HTERT RPE-1 (cell line): ENCODE data around the gene CHIT1.

Experiments used
- in situ Hi-C: fragments of 300-500 bp; cut with MboI; formaldehyde crosslinking; loops from 4 replicates; pipeline ENCODE4 v1.14.3; 2020; ENCODE audit warnings: low sequenced_read_pairs

CHIT1 gene

GRCh38 chr1:203189951-203190352 is 39.5 kb downstream of the CHIT1 start:
- in situ Hi-C loops, result no loop called here

- in situ Hi-C loops, result no loop called here
Measured at GRCh38 chr1:203188686-203189232, 40.7 kb downstream of the CHIT1 start.

DNA sequence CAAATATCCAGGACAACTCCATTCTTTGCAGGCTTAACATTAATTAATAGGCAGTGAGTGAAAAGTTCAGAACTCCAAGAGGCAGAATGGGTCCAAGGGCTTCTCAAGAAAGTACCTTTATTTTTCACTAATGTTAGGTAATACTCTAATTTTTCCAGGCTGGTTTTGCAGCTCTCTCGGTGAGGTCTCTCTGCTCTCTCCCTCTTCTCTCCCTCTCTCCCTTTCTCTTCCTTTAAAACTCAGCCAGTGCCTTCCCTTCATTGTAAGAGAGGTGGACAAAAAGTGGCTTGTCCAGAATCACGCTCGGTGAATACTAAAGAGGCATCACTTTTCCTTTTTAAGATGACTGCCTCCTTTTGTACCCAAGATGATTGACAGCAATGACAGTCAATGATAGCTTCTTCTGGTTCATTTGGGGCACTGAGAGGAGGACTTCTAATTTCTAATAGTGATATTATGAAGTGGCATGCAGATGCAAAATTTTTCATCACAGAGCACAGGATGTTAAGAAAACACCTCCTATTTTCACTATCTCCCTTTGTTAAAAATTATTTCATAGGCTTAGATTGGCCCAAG is 41.7 kb downstream of the CHIT1 start:
- in situ Hi-C loops, result no loop called here

- in situ Hi-C loops, result no loop called here
Measured at GRCh38 chr1:203187304-203187685, 42.2 kb downstream of the CHIT1 start.

DNA sequence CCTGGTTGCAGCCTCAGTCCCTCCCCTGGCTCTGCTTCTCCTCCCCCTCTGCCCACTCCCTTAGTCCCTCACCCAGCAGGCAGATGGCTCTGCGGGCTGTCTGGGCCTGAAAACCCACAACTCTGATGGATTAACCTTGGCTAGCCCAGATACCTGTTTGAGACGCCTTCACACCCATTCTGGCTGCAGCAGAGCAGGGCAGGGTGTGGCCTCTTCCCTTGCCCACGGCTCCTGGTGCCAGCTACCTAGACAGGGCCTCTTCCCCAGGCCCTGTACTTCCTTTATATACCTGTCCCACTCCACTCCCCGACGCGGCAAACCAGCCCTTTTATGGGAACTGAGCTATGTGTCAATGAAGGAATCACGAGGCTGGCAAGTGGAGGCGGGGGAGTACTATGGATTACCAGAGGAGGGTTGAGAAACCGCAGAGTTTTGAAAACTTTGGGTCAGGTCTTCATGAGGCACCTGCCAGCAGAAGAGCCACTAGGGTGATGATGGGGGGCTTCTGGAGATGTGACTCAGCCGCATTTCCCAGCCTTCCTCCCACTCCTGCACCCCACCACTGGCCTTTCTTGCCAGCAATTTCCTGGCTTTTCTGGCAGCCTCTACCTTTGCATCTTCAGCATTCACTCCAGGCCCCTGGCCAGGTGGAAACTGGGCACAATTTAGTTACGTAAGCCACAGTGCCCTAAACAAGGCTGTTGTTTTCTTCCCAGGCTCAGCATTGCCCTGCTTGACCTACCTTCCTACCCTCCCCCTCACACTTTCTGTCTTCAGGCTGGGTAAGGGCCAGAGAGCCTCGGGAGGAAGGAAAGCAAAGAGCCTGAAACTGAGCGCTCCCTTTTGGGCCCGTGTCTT is 42.8 kb downstream of the CHIT1 start, which contains the start of gene CHI3L1:
TSS of gene CHI3L1 (minus strand) at position 259 of the 858 bp plus-strand sequence. CDS start at position 178, 81 bp downstream.
- in situ Hi-C loops, result no loop called here

DNA sequence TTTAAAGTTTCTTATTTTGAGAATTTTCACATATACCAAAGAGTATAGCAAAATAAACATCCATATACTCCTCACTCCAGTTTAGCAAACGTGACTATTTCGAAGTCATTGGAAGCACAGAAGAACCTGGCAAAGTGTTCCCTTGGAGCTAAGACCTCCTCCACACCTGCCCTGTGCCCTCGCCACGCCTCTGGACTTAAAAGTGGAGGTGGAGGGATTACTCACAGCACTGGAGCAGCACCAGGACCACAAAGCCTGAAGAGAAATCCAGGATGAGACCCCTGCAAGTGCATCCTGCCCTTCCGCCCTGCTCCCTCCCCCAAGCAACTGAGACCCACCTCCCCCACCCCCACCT is 43.4 kb downstream of the CHIT1 start:
- in situ Hi-C loops, result no loop called here

- in situ Hi-C loops, result no loop called here
Measured at GRCh38 chr1:203185585-203185984, 43.9 kb downstream of the CHIT1 start.

DNA sequence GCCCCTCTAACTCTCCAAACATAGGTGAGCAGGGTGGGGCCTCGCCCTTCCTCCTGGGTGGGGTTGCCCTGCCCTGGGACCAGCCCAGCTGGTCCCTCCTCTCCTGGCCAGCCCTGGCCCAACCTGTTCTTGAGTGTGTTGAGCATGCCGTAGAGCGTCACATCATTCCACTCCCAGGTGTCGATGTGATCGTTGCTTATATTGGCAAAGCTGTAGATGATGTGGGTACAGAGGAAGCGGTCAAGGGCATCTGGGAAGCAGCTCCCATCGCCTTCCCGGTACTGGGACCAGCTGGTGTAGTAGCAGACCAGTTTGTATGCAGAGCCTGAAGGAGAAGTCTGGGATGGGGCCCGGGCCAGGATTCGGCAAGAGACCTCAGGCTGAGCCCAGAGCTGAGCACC is 44.4 kb downstream of the CHIT1 start:
- in situ Hi-C loops, result no loop called here

- in situ Hi-C loops, result no loop called here
Measured at GRCh38 chr1:203184467-203184866, 45.0 kb downstream of the CHIT1 start.

- in situ Hi-C loops, result no loop called here
Measured at GRCh38 chr1:203183828-203184227, 45.6 kb downstream of the CHIT1 start.

DNA sequence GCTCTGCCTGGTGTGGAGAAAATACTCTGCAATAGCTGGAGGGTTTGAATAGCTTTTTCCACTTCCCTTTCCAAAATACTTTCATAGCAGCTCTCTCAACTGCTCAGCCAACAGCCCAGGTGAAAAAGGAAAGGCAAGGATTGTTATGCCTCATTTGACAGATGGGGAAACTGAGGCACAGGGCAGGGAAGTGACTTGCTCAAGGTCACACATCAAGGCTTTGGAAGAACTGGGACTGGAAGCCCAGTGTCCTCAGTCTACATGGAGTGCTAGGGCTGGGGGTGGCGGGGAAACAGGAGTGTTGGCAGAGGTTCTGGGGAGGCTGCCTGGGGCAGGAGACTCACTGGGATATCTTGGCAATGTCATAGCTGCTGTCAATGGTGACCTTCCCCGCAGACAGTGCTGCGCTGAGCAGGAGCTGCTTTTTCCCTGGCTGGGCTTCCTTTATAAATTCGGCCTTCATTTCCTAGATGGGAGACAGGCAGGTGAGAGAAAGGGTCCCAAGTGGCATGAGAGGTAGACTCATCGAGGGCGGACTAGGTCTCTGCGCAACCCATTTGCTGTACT is 47.0 kb downstream of the CHIT1 start:
- in situ Hi-C loops, result no loop called here

- in situ Hi-C loops, result no loop called here
Measured at GRCh38 chr1:203181586-203182386, 47.7 kb downstream of the CHIT1 start.

DNA sequence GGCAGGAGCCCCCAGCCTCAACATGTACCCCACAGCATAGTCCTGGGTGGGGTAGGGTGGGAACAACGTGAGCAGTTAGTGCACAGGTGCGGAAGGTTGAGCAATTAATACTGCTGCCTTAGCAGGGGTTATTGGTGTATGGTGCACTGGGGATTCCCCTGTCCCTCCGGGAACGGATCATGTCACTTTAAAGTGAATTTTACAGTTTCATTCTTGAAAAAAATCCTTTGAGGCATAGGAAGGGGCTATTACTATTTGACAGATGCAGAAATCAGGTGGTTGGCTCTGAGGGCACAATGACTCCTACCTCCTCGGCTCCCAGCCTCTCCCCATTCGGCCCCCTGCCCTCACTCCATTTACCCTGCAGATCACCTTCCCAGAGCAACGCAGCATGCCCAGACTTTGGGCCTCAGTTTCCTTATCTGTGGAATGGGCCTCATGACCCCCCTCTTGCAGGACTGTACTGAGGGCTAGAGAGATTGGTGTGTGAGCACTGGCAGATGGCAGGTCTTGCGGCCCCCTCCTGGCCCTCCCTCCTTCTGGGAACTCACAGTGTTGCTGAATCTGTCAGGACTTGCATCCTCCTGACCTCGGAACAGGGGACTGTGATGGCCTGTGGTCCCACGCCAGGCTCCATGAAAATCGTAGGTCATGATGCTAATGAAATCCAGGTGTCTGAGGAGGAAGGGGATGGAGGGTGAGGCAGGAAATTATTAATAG is 48.7 kb downstream of the CHIT1 start:
- in situ Hi-C loops, result no loop called here

DNA sequence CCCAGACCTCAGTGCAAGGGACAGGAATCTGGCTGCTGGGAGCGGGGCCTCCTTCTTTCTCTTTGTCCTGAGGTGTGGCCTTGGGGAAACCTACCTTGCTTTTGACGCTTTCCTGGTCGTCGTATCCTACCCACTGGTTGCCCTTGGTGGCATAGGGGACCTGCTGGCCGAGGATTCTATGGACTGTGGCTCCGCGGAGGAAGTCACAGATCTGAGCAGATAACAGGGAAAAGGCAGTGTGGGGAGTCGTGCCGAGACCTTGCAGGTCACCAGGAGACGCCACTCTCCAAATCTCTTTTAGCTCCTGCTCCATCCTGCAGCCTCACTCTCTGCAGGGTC is 49.8 kb downstream of the CHIT1 start:
- in situ Hi-C loops, result no loop called here

DNA sequence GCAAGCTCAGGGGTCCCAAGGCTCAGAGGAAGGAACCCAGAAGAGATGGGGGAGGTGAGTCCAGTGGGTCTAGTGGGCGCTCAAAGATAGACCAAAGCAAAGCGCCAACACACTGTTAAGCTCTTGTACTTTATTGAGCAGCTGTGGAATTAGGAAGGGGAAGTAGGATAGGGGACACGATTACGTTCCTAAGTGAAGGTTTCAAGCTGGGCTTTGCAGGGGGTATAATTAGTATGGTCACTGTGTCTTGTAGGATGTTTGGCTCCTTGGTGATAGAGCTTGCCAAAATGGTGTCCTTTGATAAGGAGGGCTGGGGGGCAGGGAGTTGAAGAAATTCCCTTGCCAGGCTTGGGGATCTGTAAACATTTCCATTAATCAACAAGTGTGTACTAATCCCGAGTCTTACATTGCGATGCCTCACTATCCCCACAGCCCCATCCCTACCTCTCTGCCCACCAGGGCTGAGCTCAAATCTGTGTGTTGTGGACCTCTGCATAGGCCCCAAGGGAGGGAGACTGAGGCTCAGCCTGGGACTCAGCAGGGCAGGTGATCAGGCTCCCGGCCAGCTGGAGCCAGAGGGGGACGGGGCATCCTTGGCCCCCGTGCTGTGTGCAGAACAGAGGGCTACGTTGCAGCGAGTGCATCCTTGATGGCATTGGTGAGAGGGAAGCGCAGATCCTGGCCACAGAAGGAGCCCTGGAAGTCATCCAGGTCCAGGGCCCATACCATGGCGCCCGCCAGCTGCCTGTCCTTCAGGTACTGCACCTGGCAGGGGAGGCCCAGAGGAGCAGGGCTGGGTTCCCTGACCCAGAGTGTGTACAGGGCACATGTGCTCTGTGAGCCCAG is 50.4 kb downstream of the CHIT1 start:
- in situ Hi-C loops, result no loop called here

- in situ Hi-C loops, result no loop called here
Measured at GRCh38 chr1:203178083-203178482, 51.4 kb downstream of the CHIT1 start.

DNA sequence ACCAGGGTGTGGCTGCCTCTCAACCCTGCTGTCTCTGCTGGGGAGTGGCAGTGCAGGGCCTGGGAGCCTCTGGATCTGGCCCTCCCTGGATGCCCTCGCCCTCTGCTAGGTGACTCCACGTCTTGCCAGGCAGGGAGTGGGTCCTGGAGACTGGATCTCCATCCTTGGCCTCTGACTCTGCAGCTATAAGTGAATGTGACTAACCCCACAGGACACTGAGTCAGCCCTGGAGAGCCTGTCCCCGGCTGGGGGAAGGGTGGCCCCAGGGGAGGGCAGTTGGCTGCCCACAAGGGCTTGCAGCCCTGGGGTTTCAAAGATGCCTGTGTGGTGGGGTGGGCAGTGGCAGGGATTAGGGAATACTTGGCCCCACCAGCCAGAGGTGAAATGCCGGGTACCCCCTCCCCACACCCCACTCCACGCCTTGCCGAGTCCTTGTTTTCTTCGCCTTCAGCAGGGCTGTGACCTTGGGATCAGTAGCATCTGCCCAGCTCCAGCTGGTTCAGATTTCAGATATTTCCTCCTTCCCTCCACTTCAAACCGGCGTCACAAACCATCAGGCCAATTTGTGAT is 51.9 kb downstream of the CHIT1 start:
- in situ Hi-C loops, result no loop called here

DNA sequence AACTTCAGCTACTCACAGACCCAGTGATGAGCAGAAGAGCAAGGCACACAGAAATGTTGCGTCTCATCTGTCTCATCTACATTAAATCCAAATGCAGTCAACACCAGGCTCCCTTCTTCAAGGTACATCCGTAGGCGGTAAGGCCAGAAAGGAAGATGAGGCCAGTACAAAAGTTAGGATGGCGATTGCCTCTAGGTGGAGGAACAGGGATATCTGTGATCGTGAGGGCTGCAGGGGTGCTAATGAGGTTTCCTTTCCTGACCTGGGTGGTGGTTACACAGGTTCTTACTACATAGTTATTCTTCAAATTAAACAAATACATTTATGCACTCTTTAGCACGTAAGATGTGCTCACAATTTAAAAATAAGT is 52.5 kb downstream of the CHIT1 start:
- in situ Hi-C loops, result no loop called here

- in situ Hi-C loops, result no loop called here
Measured at GRCh38 chr1:203176273-203177035, 53.0 kb downstream of the CHIT1 start.
